SU-DHL-6 (cell line): ENCODE results near the gene RAB14.

Source experiments
- H2AFZ ChIP-seq: fragments of 200-600 bp; sonication (generic); 2 replicates; pipeline ENCODE4 v1.6.1; 2014; ENCODE audit warnings: low read depth, mild to moderate bottlenecking, moderate library complexity, mixed read lengths, antibody characterized with exemption, low read length; ENCODE audit not compliant: severe bottlenecking
- H3F3A ChIP-seq: fragments of 200-600 bp; shearing (Covaris generic); 2 replicates; pipeline ENCODE4 v1.6.0; 2016; ENCODE audit warnings: antibody characterized with exemption, mild to moderate bottlenecking; ENCODE audit not compliant: insufficient read depth
- H3K27ac ChIP-seq: fragments of 200-600 bp; sonication (generic); 2 replicates; pipeline ENCODE4 v1.5.1; 2016; ENCODE audit warnings: low read depth, mild to moderate bottlenecking, low read length, moderate library complexity, mixed read lengths
- H3K27me3 ChIP-seq: fragments of 200-600 bp; sonication (generic), shearing (Covaris generic); 2 replicates; pipeline ENCODE4 v1.6.0; 2014; ENCODE audit warnings: mild to moderate bottlenecking, low read length
- H3K36me3 ChIP-seq: fragments of 200-600 bp; sonication (generic); 2 replicates; pipeline ENCODE4 v1.6.1; 2014; ENCODE audit warnings: mild to moderate bottlenecking, low read length, mixed read lengths
- H3K4me2 ChIP-seq: fragments of 300-600, 200-600 bp; shearing (Covaris generic), sonication (generic); 2 replicates; pipeline ENCODE4 v1.6.0; 2014; ENCODE audit warnings: low read length, low read depth, mild to moderate bottlenecking; ENCODE audit not compliant: poor library complexity, severe bottlenecking
- H3K4me3 ChIP-seq: fragments of 200-600 bp; sonication (generic); 2 replicates; pipeline ENCODE4 v1.5.1; 2014; ENCODE audit warnings: antibody characterized with exemption, low read length, mild to moderate bottlenecking, mixed read lengths; ENCODE audit not compliant: insufficient read depth, poor library complexity, severe bottlenecking
- H3K79me2 ChIP-seq: fragments of 200-600 bp; sonication (generic); 2 replicates; pipeline ENCODE4 v1.6.1; 2014; ENCODE audit warnings: mild to moderate bottlenecking, low read length, moderate library complexity; ENCODE audit not compliant: insufficient read depth
- H3K9ac ChIP-seq: fragments of 200-600 bp; sonication (generic); 2 replicates; pipeline ENCODE4 v1.7.0; 2014; ENCODE audit warnings: mild to moderate bottlenecking, low read length
- H3K9me2 ChIP-seq: fragments of 200-600 bp; sonication (generic); replicated peaks from 2 replicates; pipeline ENCODE4 v1.6.1; 2014; ENCODE audit warnings: low read length; ENCODE audit not compliant: insufficient read depth
- H3K9me3 ChIP-seq: fragments of 200-600 bp; sonication (generic); 2 replicates; pipeline ENCODE4 v1.6.1; 2014; ENCODE audit warnings: low read length, mixed read lengths; ENCODE audit not compliant: insufficient read depth
- H4K20me1 ChIP-seq: fragments of 200-600 bp; sonication (generic); 2 replicates; pipeline ENCODE4 v1.6.1; 2014; ENCODE audit warnings: low read depth, mild to moderate bottlenecking, antibody characterized with exemption, low read length, moderate library complexity, mixed read lengths
- CTCF ChIP-seq: fragments of 200-600 bp; sonication (generic); IDR thresholded peaks from one replicate; pipeline ENCODE4 v1.5.1; 2017; ENCODE audit warnings: antibody characterized with exemption, mild to moderate bottlenecking, low read length, moderate library complexity; ENCODE audit not compliant: insufficient read depth, poor library complexity, severe bottlenecking
- EZH2phosphoT487 ChIP-seq: fragments of 200-600 bp; sonication (generic), shearing (Covaris generic); conservative IDR thresholded peaks from 2 replicates; pipeline ENCODE4 v1.6.1; 2018; ENCODE audit warnings: mild to moderate bottlenecking, antibody characterized with exemption, low read length, moderate library complexity, mixed read lengths

RAB14 gene

GRCh38 chr9:121178676-121179372 lies 22.8 kb downstream of the RAB14 start:
- H3K27me3 ChIP-seq: no peaks in the 10 kb centered on the region
- H3K36me3 ChIP-seq: peaks cover 42% of the 10 kb centered on the region
- peaks cover 18% of the 10 kb centered on the region for H3K79me2 ChIP-seq
- H3K4me3 ChIP-seq: no peak overlapping the region
- peaks cover 71% of the 10 kb centered on the region for H3F3A ChIP-seq
- no peaks in the 10 kb centered on the region for H4K20me1 ChIP-seq
- no peak overlapping the region for H3K4me2 ChIP-seq
- no peak overlapping the region for H3K9ac ChIP-seq
- 0 out of 2 replicates have a peak overlapping the region, but pooled peaks have one; percentile 1 for H3K27ac ChIP-seq
- H3K9me3 ChIP-seq: no peaks in the 10 kb centered on the region
- no peak overlapping the region for H2AFZ ChIP-seq
- TF ChIP-seq EZH2phosphoT487 (no peak), CTCF (no peak)
- no peaks in the 10 kb centered on the region for H3K9me2 ChIP-seq

GRCh38 chr9:121173501-121173900 lies 28.2 kb downstream of the RAB14 start:
- no peaks in the 10 kb centered on the region for H4K20me1 ChIP-seq
- no peak overlapping the region for H3K9ac ChIP-seq
- H3K9me2 ChIP-seq: no peaks in the 10 kb centered on the region
- peaks cover 51% of the 10 kb centered on the region for H3K36me3 ChIP-seq
- H3K4me2 ChIP-seq: no peak overlapping the region
- H3K27me3 ChIP-seq: no peaks in the 10 kb centered on the region
- no peaks in the 10 kb centered on the region for H3K79me2 ChIP-seq
- no peak overlapping the region for H3K27ac ChIP-seq
- peaks cover 28% of the 10 kb centered on the region for H3F3A ChIP-seq
- TF ChIP-seq EZH2phosphoT487: no peak
- TF ChIP-seq CTCF: no peak
- H3K9me3 ChIP-seq: no peaks in the 10 kb centered on the region
- no peak overlapping the region for H2AFZ ChIP-seq
- no peak overlapping the region for H3K4me3 ChIP-seq

GRCh38 chr9:121172726-121173487 lies 28.8 kb downstream of the RAB14 start:
- no peaks in the 10 kb centered on the region for H3K27me3 ChIP-seq
- H3K36me3 ChIP-seq: peaks cover 54% of the 10 kb centered on the region
- H3F3A ChIP-seq: peaks cover 24% of the 10 kb centered on the region; the same call in 1 of the 2 replicates
- H2AFZ ChIP-seq: no peak overlapping the region
- H3K79me2 ChIP-seq: no peaks in the 10 kb centered on the region
- no peaks in the 10 kb centered on the region for H4K20me1 ChIP-seq
- H3K4me3 ChIP-seq: no peak overlapping the region
- no peaks in the 10 kb centered on the region for H3K9me2 ChIP-seq
- H3K9ac ChIP-seq: no peak overlapping the region
- no peak for TF ChIP-seq EZH2phosphoT487
- no peak for TF ChIP-seq CTCF
- H3K27ac ChIP-seq: no peak overlapping the region
- H3K4me2 ChIP-seq: no peak overlapping the region
- H3K9me3 ChIP-seq: no peaks in the 10 kb centered on the region
